B cell (primary cell): ENCODE results near the gene VGLL1. TPM values are rescaled to one million over a fixed set of nuclear protein-coding genes. Genes with fewer than 3 reads are reported as not detected.

Experiments used
- ATAC-seq: fragments of 200-7000 bp; cut with Tn5 transposase; one replicate; pipeline ENCODE4 v1.10.0; 2021; ENCODE audit warnings: low read depth, mild to moderate bottlenecking, moderate number of reproducible peaks, moderate library complexity
- CTCF ChIA-PET: fragments of 350-600 bp; sonication (Branson Sonifier 250); formaldehyde crosslinking; loops from one replicate; lab custom pipeline; 2021; ENCODE audit warnings: antibody characterized with exemption, inconsistent platforms; lab: Charles Lee
- POLR2A ChIA-PET: fragments of 350-600 bp; sonication (Branson Sonifier 250); formaldehyde crosslinking; loops from one replicate; lab custom pipeline; 2021; ENCODE audit warnings: antibody characterized with exemption; lab: Charles Lee
- DNase-seq: peaks from one replicate; pipeline ENCODE4 v3.0.0; 2013
- H2AFZ ChIP-seq: 2 replicates; pipeline ENCODE4 v1.6.1; 2012; ENCODE audit warnings: mild to moderate bottlenecking, low read depth, low read length; ENCODE audit not compliant: insufficient read depth, poor library complexity, severe bottlenecking
- H3K27ac ChIP-seq, 2 donors: 1 replicate in 1 of 2; 2 replicates in 1 of 2; pipeline ENCODE4 v1.5.1; 2012 to 2013; ENCODE audit warnings: low read length in 2 of 2, mild to moderate bottlenecking in 2 of 2, moderate library complexity in 1 of 2
- H3K27me3 ChIP-seq, 4 experiments: fragments of 200-600 bp in 1 of 4; sonication (generic) in 1 of 4; replicated peaks in 1 of 4; 1 replicate in 2 of 4; 2 replicates in 2 of 4; pipeline versions ENCODE4 v1.6.1 to v1.7.0; 2013 to 2016; ENCODE audit warnings: low read length in 3 of 4, mild to moderate bottlenecking in 2 of 4, mixed read lengths in 1 of 4, moderate library complexity in 1 of 4; ENCODE audit not compliant: insufficient read depth in 4 of 4, control insufficient read depth in 3 of 4; ENCODE audit errors: control extremely low read depth in 1 of 4
- H3K36me3 ChIP-seq, 2 experiments: replicated peaks in 1 of 2; 1 replicate in 1 of 2; 2 replicates in 1 of 2; pipeline versions ENCODE4 v1.6.1 to v1.7.1; 2013; ENCODE audit warnings: low read length in 1 of 2; ENCODE audit not compliant: insufficient read depth in 2 of 2, control insufficient read depth in 1 of 2; ENCODE audit errors: control extremely low read depth in 1 of 2, extremely low read depth in 1 of 2
- H3K4me1 ChIP-seq, 2 donors: fragments of 200-600 bp in 1 of 2; sonication (generic) in 1 of 2; 1 replicate in 1 of 2; 2 replicates in 1 of 2; pipeline versions ENCODE4 v1.5.1 to v1.6.1; 2013 to 2017; ENCODE audit warnings: low read length in 2 of 2; ENCODE audit not compliant: control insufficient read depth in 2 of 2, insufficient read depth in 2 of 2
- H3K4me2 ChIP-seq: replicated peaks from 2 replicates; pipeline ENCODE3; 2012; ENCODE audit warnings: mild to moderate bottlenecking, low read depth, low read length; ENCODE audit not compliant: poor library complexity, severe bottlenecking
- H3K4me3 ChIP-seq, 5 experiments: fragments of 200-600 bp in 1 of 5; sonication (generic) in 1 of 5; 1 replicate in 3 of 5; 2 replicates in 2 of 5; pipeline versions ENCODE4 v1.5.1 to v1.7.0; 2011 to 2016; ENCODE audit warnings: low read length in 4 of 5, mild to moderate bottlenecking in 4 of 5, low read depth in 2 of 5, control low read depth in 1 of 5, moderate library complexity in 1 of 5; ENCODE audit not compliant: insufficient read depth in 1 of 5; ENCODE audit errors: control extremely low read depth in 1 of 5, extremely low read depth in 1 of 5
- H3K79me2 ChIP-seq: fragments of 200-600 bp; sonication (generic); one replicate; pipeline ENCODE4 v1.6.0; 2016; ENCODE audit warnings: low read length; ENCODE audit not compliant: control insufficient read depth, insufficient read depth
- H3K9ac ChIP-seq: fragments of 200-600 bp; sonication (generic); 2 replicates; pipeline ENCODE4 v1.6.1; 2017; ENCODE audit warnings: mild to moderate bottlenecking, low read length, moderate library complexity
- H3K9me3 ChIP-seq, 3 donors: one replicate each; pipeline versions ENCODE4 v1.6.1 to v1.7.1; 2013; ENCODE audit warnings: low read length in 2 of 3; ENCODE audit not compliant: control insufficient read depth in 2 of 3, insufficient read depth in 1 of 3; ENCODE audit errors: control extremely low read depth in 1 of 3
- H4K20me1 ChIP-seq: 2 replicates; pipeline ENCODE4 v1.6.0; 2012; ENCODE audit warnings: mild to moderate bottlenecking, low read length; ENCODE audit not compliant: insufficient read depth, control insufficient read depth, poor library complexity, severe bottlenecking
- H3K27ac Mint-ChIP-seq: one replicate; pipeline ENCODE4 v1.8.0; 2021; ENCODE audit warnings: mixed read lengths
- H3K27me3 Mint-ChIP-seq: one replicate; pipeline ENCODE4 v1.8.0; 2021; ENCODE audit warnings: mixed read lengths
- H3K4me1 Mint-ChIP-seq: one replicate; pipeline ENCODE4 v1.8.0; 2021; ENCODE audit warnings: mixed read lengths
- H3K4me3 Mint-ChIP-seq: one replicate; pipeline ENCODE4 v1.8.0; 2021; ENCODE audit warnings: mixed read lengths
- H3K9me3 Mint-ChIP-seq: one replicate; pipeline ENCODE4 v1.8.0; 2022; ENCODE audit warnings: mixed read lengths; ENCODE audit not compliant: insufficient read depth
- EZH2 ChIP-seq: IDR thresholded peaks from 2 replicates; pipeline ENCODE4 v1.6.1; 2012; ENCODE audit warnings: borderline replicate concordance, low read depth, mild to moderate bottlenecking, moderate library complexity, low read length; ENCODE audit not compliant: insufficient read depth, poor library complexity, severe bottlenecking
- WGBS: methylation state at CpG from one replicate; pipeline ENCODE4 v1.1.5; 2013; ENCODE audit warnings: missing lambda C conversion rate; ENCODE audit not compliant: insufficient coverage; 5-methylcytosine and 5-hydroxymethylcytosine counted together
- intact Hi-C: fragments of 100-400 bp; cut with micrococcal nuclease; formaldehyde crosslinking; loops from one replicate; pipeline ENCODE4 v1.10.0; 2022
- polyA plus RNA-seq: library from polyadenylated mRNA; depleted of rRNA; stranded (reverse); fragments of >200 nt; gene quantifications from 2 replicates; pipeline ENCODE4 v1.2.3, GENCODE V29; 2012
- total RNA-seq, 2 donors: library from RNA; stranded (reverse); fragments of 120-200 nt in 1 of 2; gene quantifications; 1 replicate in 1 of 2; 2 replicates in 1 of 2; pipeline versions ENCODE4 v1.2.3 to v1.2.4, GENCODE V29; 2013 to 2022
- TF ChIP-seq, protein P1 (sequence below): fragments of 200-600 bp; IDR thresholded peaks from one replicate; pipeline ENCODE4 v1.8.0; 2022; ENCODE audit warnings: antibody characterized with exemption, mild to moderate bottlenecking

The VGLL1 gene
- total and polyA plus RNA-seq, 2 donors (not counting 1 experiment from before 2014, with no cell fraction given) = not detected

DNA sequence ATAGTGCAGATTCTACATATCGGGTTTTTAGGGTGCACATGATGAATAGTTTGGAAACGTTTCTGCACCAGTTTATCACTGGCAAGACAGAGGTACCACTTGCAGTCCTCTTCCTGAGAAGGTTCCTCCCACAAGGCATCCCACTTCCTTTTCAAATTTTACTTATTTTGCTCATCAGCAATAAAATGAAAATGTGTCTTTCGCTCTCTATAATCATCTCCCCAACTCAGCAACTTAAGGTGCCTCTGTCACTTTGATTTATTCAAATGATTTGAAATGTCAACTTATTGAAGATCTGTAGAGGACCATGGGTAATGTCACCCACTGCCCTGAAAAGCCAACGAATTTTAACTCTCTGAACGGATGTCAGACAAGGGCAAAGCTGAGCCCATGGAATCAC, 53.2 kb downstream of the VGLL1 start:
- no peak overlapping the region for H2AFZ ChIP-seq
- H3K4me2 ChIP-seq = no peak overlapping the region
- H3K27ac ChIP-seq = no peak overlapping the region
- H3K9me3 ChIP-seq = no peaks in the 10 kb centered on the region
- ATAC-seq (no peak), DNase-seq (no peak)
- Mint-ChIP-seq H3K9me3 (no peaks in the 10 kb centered on the region), H3K4me3 (no peak overlapping the region), H3K4me1 (no peaks in the 10 kb centered on the region), H3K27me3 (no peaks in the 10 kb centered on the region), H3K27ac (no peak overlapping the region)
- H3K4me1 ChIP-seq = no peaks in the 10 kb centered on the region
- no peaks in the 10 kb centered on the region for H3K27me3 ChIP-seq
- ChIA-PET POLR2A (no interaction called here), CTCF (no interaction called here)
- H3K4me3 ChIP-seq = no peak overlapping the region
- H3K79me2 ChIP-seq = no peaks in the 10 kb centered on the region
- H3K36me3 ChIP-seq = no peaks in the 10 kb centered on the region
- H3K9ac ChIP-seq = no peak overlapping the region
- WGBS = no CpG with 5 or more reads among the region's 5 CpGs
- H4K20me1 ChIP-seq = no peaks in the 10 kb centered on the region
- TF ChIP-seq, protein P1, sequence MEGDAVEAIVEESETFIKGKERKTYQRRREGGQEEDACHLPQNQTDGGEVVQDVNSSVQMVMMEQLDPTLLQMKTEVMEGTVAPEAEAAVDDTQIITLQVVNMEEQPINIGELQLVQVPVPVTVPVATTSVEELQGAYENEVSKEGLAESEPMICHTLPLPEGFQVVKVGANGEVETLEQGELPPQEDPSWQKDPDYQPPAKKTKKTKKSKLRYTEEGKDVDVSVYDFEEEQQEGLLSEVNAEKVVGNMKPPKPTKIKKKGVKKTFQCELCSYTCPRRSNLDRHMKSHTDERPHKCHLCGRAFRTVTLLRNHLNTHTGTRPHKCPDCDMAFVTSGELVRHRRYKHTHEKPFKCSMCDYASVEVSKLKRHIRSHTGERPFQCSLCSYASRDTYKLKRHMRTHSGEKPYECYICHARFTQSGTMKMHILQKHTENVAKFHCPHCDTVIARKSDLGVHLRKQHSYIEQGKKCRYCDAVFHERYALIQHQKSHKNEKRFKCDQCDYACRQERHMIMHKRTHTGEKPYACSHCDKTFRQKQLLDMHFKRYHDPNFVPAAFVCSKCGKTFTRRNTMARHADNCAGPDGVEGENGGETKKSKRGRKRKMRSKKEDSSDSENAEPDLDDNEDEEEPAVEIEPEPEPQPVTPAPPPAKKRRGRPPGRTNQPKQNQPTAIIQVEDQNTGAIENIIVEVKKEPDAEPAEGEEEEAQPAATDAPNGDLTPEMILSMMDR = no peak
- no peak for TF ChIP-seq EZH2
- intact Hi-C loops = no loop called here

DNA sequence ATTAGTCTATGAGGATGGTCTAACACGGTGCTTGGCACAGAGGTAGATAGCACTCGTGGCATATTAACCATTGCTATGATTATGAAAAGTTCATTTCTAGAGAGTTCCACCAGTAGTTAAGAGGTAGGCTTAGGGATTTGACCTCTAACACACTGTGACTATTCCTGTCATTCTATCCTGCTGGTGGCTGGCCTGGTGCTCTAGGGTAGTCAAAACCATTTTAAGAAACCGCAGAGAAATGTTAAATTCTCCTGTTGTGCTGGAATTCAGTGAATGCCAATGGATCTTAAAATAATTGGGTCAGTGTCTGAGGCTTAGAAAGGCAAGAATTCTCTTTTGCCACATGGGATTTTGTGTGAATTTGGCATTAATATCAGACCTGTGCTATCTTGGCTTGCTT, 53.9 kb downstream of the VGLL1 start:
- Mint-ChIP-seq H3K27me3 (no peaks in the 10 kb centered on the region), H3K27ac (no peak overlapping the region), H3K9me3 (no peaks in the 10 kb centered on the region), H3K4me1 (no peaks in the 10 kb centered on the region), H3K4me3 (no peak overlapping the region)
- no peak for ATAC-seq
- H3K4me3 ChIP-seq = no peak overlapping the region
- intact Hi-C loops = no loop called here
- no CpG with 5 or more reads among the region's 3 CpGs for WGBS
- no peak for DNase-seq
- H4K20me1 ChIP-seq = no peaks in the 10 kb centered on the region
- H3K4me2 ChIP-seq = no peak overlapping the region
- no peaks in the 10 kb centered on the region for H3K9me3 ChIP-seq
- TF ChIP-seq, protein P1 = no peak
- no peak for TF ChIP-seq EZH2
- CTCF ChIA-PET = no interaction called here
- H3K27ac ChIP-seq = no peak overlapping the region
- no peaks in the 10 kb centered on the region for H3K27me3 ChIP-seq
- POLR2A ChIA-PET = no interaction called here
- H3K9ac ChIP-seq = no peak overlapping the region
- H2AFZ ChIP-seq = no peak overlapping the region
- H3K4me1 ChIP-seq = no peaks in the 10 kb centered on the region
- no peaks in the 10 kb centered on the region for H3K79me2 ChIP-seq
- no peaks in the 10 kb centered on the region for H3K36me3 ChIP-seq
